ENCODE data around the gene PJVK.

GRCh38 chr2:178506101-178506500 is 54.9 kb downstream of the PJVK start:
- TF ChIP-seq EZH2 (IDR thresholded peaks at IDR 0.05) (no peak), POLR2AphosphoS5 (IDR thresholded peaks at IDR 0.05; ENCODE audit: borderline replicate concordance, low read depth, low read length) (no peak), FOXP2 (optimal IDR thresholded peaks at IDR 0.05; ENCODE audit: control extremely low read depth, extremely low read length, insufficient read depth) (no peak)

Measured in SK-N-MC (cell line).